ENCODE results near the gene YY1AP1.

- TF ChIP-seq EZH2 (IDR thresholded peaks at IDR 0.05; ENCODE audit: borderline replicate concordance, low read depth, low read length, poor library complexity, severe bottlenecking) (no peak), CTCF (conservative IDR thresholded peaks at IDR 0.05; ENCODE audit: low read depth, low read length) (no peak)
These were observed 15.6 kb downstream of the YY1AP1 start for GRCh38 chr1:155673003-155673402.

All from A673 (cell line).